Prostate gland (tissue), 2 donors: Measurements from ENCODE around the gene HAPSTR1.

ENCODE experiments used
- CTCF ChIP-seq, 4 experiments: fragments of 200-600 bp in 2 of 4; fragments of 450-650 bp in 2 of 4; sonication (generic) in 2 of 4; IDR thresholded peaks; 1 replicate in 3 of 4; 2 replicates in 1 of 4; pipeline ENCODE4 v1.5.1; 2016 to 2019; ENCODE audit warnings: antibody characterized with exemption in 4 of 4, mild to moderate bottlenecking in 2 of 4, moderate library complexity in 2 of 4
- POLR2A ChIP-seq: fragments of 450-650 bp; IDR thresholded peaks from one replicate; pipeline ENCODE4 v1.6.1; 2016; ENCODE audit warnings: antibody characterized with exemption, mild to moderate bottlenecking
- POLR2AphosphoS5 ChIP-seq: sonication (generic); formaldehyde crosslinking; IDR thresholded peaks from one replicate; pipeline ENCODE4 v1.6.1; 2017; ENCODE audit warnings: antibody characterized with exemption

- TF ChIP-seq CTCF (IDR thresholded peaks at IDR 0.05), result no peak
- TF ChIP-seq POLR2A, result no peak
- TF ChIP-seq POLR2AphosphoS5, result no peak
These were observed 26.7 kb downstream of the HAPSTR1 start for GRCh38 chr16:9118170-9118569.
